Spleen (tissue), 7 donors: ENCODE data around the gene KCNB1.

Experiments used
- POLR2A ChIP-seq, 3 donors: fragments of 450-650 bp; IDR thresholded peaks; one replicate each; pipeline ENCODE4 v1.5.1; 2017; ENCODE audit warnings: antibody characterized with exemption in 3 of 3, mild to moderate bottlenecking in 1 of 3
- POLR2AphosphoS5 ChIP-seq, 3 donors: sonication (generic); formaldehyde crosslinking; IDR thresholded peaks; one replicate each; pipeline ENCODE4 v1.5.1; 2017; ENCODE audit warnings: antibody characterized with exemption in 3 of 3
- TF ChIP-seq, protein P1 (sequence below), 11 experiments: fragments of 200-600 bp in 7 of 11; fragments of 450-650 bp in 4 of 11; sonication (generic) in 4 of 11; IDR thresholded peaks in 8 of 11; conservative IDR thresholded peaks in 3 of 11; 1 replicate in 7 of 11; 2 replicates in 4 of 11; pipeline versions ENCODE4 v1.4.0 to v1.8.0; 2016 to 2021; ENCODE audit warnings: antibody characterized with exemption in 11 of 11, inconsistent platforms in 4 of 11, mild to moderate bottlenecking in 1 of 11
- donor health status: DM: no; HTN: no; CAD: no; lungs with moderate emphysema.
- donor health status: DM: no; HTN: no; CAD: no.
- donor health status: DM: no; HTN: no; CAD: no.

DNA sequence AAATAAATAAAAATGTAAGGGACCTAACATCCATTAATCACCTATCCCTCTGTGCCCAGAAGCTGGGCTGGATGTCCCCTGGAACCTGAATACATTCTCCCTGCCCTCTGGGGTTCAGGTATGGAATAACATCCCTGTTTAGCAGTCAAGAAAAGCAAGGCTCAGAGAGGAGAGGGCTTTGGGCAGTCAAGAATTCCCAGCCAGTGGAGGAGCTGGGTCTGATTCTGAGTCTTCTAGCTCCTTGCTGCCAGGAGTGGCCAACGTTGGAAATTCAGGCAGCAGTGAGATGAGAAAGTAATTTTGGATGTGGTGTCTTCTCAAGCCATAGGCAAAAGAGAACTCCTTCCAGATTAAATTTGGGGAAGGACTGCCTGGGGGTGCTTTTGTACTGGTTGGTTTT is 162.0 kb downstream of the KCNB1 start:
- TF ChIP-seq, protein P1, sequence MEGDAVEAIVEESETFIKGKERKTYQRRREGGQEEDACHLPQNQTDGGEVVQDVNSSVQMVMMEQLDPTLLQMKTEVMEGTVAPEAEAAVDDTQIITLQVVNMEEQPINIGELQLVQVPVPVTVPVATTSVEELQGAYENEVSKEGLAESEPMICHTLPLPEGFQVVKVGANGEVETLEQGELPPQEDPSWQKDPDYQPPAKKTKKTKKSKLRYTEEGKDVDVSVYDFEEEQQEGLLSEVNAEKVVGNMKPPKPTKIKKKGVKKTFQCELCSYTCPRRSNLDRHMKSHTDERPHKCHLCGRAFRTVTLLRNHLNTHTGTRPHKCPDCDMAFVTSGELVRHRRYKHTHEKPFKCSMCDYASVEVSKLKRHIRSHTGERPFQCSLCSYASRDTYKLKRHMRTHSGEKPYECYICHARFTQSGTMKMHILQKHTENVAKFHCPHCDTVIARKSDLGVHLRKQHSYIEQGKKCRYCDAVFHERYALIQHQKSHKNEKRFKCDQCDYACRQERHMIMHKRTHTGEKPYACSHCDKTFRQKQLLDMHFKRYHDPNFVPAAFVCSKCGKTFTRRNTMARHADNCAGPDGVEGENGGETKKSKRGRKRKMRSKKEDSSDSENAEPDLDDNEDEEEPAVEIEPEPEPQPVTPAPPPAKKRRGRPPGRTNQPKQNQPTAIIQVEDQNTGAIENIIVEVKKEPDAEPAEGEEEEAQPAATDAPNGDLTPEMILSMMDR (IDR thresholded peaks at IDR 0.05 in 8 of 11, conservative IDR thresholded peaks at IDR 0.05 in 3 of 11) = peak in 2 of 11 experiments; percentile 5 to 11
- TF ChIP-seq POLR2A (IDR thresholded peaks at IDR 0.05) = no peak
- TF ChIP-seq POLR2AphosphoS5 (IDR thresholded peaks at IDR 0.05) = no peak
